HG02885 (cell line): ENCODE measurements around the gene SRSF2.
"Not testable (repeated sequence)": the region's sequence is repeated elsewhere in the genome, so short reads cannot be mapped to it uniquely, and the experiment has no call there.

Experiments
- ATAC-seq: cut with Tn5 transposase; IDR thresholded peaks from one replicate; pipeline ENCODE4 v1.9.1; 2021; ENCODE audit warnings: mild to moderate bottlenecking; ENCODE audit not compliant: unreplicated experiment, poor library complexity

The SRSF2 gene

DNA sequence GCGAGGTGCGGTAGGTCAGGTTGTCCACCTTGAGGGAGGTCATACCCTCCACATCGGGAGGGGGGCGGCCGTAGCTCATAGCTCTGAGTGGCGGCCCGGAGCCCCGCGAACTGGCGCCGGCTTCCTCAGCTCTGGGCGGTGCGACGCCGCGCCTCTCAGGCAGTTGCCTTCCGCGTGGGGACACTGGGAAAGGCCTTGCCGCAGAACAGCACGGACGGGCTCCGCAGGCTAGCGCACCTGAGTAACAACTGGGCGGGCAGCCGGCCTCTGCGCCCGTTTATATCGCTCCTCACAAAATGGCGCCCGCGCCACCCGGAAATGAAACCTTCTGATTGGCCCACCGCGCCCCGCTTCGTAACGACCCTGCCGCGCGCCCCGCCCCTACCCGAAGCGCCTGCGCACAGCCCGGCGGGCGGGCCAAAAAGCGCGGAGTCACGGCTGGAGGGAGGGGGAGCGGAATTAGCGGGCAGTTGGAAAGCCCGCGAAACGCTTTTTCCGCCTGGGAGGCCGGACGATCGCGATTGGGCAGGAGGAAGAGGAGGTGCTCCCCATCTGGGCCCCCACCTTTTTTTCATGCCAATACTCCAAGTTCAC, at the start of gene SRSF2:
SRSF2 (minus strand) TSS at position 250 of the 594 bp plus-strand sequence; CDS start at position 79, 171 bp downstream.
- peak; percentile 75 for ATAC-seq

GRCh38 chr17:76784926-76785325, 47.8 kb upstream of the SRSF2 start:
- no peak for ATAC-seq

GRCh38 chr17:76783146-76783545, 46.0 kb upstream of the SRSF2 start:
- no peak for ATAC-seq

DNA sequence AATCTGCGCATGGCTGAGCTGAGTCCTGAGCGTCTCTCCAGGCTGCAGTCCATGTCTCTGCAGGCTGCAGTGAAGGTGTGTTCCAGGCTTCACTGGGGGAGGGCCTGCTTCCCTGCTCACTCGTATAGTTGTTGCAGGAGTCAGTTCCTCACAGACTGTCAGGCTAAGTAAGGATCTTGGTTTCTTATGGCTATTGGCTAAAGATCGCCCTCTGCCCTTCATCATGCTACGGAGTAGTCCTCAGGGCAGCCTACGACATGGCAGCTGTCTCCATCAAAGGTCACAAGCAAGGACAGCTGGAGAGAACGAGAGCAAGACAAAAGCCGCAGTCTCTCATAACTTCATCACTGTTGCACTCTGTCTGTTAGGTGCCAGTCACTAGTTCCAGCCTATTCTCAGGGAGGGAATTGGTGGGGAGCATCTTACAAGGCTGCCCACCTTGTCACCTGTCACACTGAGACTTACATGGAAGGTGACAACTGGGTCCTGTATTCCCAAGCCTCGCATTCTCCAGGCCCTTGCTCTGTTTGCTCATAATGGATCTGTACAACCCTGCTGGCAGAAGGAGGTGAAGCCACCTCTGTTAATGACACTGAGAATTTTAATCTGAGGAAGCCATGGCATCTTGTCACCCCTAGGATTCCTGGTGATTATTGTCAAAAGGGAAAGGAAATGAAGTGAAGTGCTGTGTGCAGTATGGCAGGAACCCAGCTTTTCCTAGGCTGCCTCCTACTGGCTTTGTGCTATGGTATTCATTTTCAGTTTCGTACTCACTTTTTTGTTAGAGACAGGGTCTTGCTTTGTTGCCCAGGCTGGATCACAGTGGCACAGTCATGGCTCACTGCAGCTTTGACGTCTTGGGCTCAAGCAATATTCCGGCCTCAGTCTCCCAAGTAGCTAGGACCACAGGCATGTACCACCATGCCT, 44.2 kb upstream of the SRSF2 start:
- no peak for ATAC-seq

DNA sequence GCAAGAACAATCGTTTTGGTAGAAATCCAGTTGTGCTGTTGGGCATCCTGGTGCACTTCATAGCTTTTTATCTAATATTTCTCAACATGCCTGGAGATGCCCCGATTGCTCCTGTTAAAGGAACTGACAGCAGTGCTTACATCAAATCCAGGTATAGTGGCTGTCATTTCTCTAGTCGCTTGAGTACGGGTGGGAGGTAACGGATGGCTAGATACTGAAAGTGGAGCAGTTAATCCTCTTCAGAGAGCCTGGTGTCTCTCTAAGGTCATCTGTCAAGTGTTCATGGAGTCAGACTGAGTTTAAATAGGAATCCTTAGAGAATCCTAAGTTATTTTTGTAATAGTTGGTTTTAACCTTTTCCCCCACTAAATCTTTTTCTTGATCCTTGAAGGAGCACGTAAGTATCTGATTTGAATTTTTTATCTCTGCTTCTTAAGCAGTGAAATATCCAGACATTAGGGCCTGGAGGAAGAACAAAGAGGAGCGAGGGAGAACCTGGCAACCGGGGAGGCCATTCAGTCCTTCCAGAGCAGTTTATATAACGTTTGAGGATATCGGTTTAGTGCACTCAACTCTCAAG, 38.0 kb upstream of the SRSF2 start:
- ATAC-seq: no peak

- no peak for ATAC-seq
Measured at GRCh38 chr17:76772842-76773525, 35.9 kb upstream of the SRSF2 start.

DNA sequence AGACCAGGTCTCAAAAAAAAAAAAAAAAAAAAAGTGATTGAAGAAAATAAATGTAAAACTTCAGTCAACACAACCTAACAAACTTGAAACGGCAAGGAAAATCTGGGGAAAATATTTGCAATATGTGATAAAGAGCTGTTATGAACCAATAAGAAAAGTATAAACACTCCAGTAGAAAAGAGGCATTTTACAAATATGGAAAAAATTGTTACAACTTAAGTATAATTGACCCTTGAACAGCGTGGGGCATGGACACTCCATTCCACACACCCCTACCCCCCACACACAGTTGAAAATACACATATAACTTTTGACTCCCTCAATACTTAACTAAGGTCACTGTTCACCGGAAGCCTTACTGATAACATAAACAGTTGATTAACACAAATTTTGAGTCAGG, 21.4 kb upstream of the SRSF2 start:
- ATAC-seq: no peak

DNA sequence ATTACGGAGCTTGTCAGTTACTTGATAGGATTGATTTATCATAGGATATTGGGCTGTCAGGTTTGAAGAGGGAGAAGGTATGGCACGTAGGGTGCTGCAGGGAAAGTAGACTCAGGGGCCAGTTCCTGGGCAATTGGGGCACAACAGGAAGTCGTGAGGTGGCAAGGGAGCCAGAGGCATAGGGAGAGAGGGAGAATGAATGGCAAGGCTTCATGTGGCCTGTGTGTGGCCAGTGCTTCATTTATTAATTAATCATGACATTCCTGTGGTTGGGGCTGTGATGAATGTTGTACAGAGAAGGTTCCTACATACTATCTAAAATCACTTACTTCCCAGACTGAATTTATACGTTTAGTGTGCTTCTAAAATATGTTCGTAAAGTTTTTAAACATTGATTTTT, 20.1 kb upstream of the SRSF2 start:
- ATAC-seq: no peak

DNA sequence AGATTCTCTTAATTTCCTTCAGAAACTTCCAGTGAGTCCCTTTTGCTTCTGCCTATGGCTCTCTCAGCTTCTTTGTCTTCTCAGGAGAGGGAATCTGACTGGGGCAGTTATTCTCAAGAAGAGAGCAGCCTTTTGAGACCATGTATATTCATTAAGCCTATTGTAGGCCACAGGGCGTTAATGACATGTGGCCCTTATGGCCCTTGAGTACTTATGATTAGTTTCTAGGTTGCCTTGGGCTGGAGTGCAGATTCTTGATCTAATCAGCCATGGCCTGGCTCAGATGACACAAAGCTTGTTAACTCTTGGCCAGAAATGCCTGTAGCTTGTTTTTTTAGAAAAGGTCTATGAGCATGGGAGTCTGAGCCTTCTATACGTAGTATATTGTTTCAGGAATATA, 18.2 kb upstream of the SRSF2 start:
- ATAC-seq: no peak

- ATAC-seq: no peak
Measured at GRCh38 chr17:76753061-76753961, 16.2 kb upstream of the SRSF2 start.

- ATAC-seq: no peak
Measured at GRCh38 chr17:76752006-76752405, 14.9 kb upstream of the SRSF2 start.

DNA sequence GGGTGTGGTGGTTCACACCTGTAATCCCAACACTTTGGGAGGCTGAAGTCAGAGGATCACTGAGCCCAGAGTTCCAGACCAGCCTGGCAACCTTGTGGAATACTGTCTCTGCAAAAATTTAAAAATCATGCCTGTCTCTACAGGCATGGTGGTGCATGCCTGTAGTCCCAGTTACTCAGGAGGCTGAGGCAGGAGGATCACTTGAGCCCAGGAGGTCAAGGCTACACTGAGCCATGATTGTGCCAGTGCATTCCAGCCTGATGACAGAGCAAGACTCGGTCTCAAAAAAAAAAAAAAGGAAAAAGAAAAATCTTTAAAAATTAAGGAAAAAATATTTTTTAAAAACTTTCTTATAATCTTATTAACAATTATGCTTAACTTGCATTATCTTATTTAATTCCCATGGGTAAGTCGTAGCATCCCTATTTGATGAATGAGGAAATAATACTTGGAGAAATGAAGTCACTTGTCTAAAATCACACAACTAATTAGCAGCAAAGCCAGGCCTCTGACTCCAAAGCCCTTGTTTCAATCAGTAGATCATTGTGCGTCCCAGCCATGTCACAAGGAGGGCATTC, 14.4 kb upstream of the SRSF2 start:
- no peak for ATAC-seq

- no peak for ATAC-seq
Measured at GRCh38 chr17:76748657-76749056, 11.5 kb upstream of the SRSF2 start.

- no peak for ATAC-seq
Measured at GRCh38 chr17:76747716-76748363, 10.7 kb upstream of the SRSF2 start.

GRCh38 chr17:76745785-76746184, 8.7 kb upstream of the SRSF2 start:
- not testable (repeated sequence) for ATAC-seq

GRCh38 chr17:76744747-76745146, 7.6 kb upstream of the SRSF2 start:
- no peak for ATAC-seq

- ATAC-seq: no peak
Measured at GRCh38 chr17:76742958-76743357, 5.8 kb upstream of the SRSF2 start.

- no peak for ATAC-seq
Measured at GRCh38 chr17:76740329-76741118, 3.4 kb upstream of the SRSF2 start.
